Caco-2 (cell line): ENCODE results near the gene PRKG2. TPM values are rescaled to one million over a fixed set of nuclear protein-coding genes. Genes with fewer than 3 reads are reported as not detected.

Source experiments
- BruUV-seq: library from RNA; stranded (reverse); fragments of 400-500 nt; replicated peaks from 2 replicates; lab custom pipeline; 2021; lab: Mats Ljungman, UMichigan
- CTCF ChIA-PET: fragments of 300-600 bp; sonication (Branson Sonifier 250); formaldehyde crosslinking; loops from one replicate; lab custom pipeline; 2022; ENCODE audit warnings: antibody characterized with exemption; lab: Charles Lee
- POLR2A ChIA-PET: fragments of 300-600 bp; sonication (Branson Sonifier 250); formaldehyde crosslinking; loops from one replicate; lab custom pipeline; 2022; ENCODE audit warnings: antibody characterized with exemption; lab: Charles Lee
- DNase-seq, 2 experiments: peaks; one replicate each; pipeline versions ENCODE4 v3.0.0 to v3.0.0-alpha.2; 2020 to 2022
- H3K27me3 ChIP-seq: replicated peaks from 2 replicates; pipeline ENCODE4 v1.6.0; 2011; ENCODE audit warnings: low read length; ENCODE audit not compliant: control insufficient read depth, insufficient read depth
- H3K36me3 ChIP-seq: 2 replicates; pipeline ENCODE4 v1.5.1; 2011; ENCODE audit warnings: low read length; ENCODE audit not compliant: control insufficient read depth, insufficient read depth
- H3K4me1 ChIP-seq: fragments of 250-450 bp; sonication (Bioruptor Pico); 2 replicates; pipeline ENCODE4 v1.5.1; 2020; ENCODE audit warnings: mild to moderate bottlenecking
- H3K4me3 ChIP-seq: 2 replicates; pipeline ENCODE4 v1.5.1; 2011; ENCODE audit warnings: low read depth, mild to moderate bottlenecking, control low read depth, low read length
- H3K9me3 ChIP-seq: fragments of 250-450 bp; sonication (Bioruptor Pico); 2 replicates; pipeline ENCODE4 v1.5.1; 2020; ENCODE audit warnings: mild to moderate bottlenecking, moderate library complexity
- H3K27ac Mint-ChIP-seq: one replicate; pipeline ENCODE4 v1.8.0; 2022; ENCODE audit warnings: mixed read lengths; ENCODE audit not compliant: unreplicated experiment
- H3K27me3 Mint-ChIP-seq: one replicate; pipeline ENCODE4 v1.8.0; 2022; ENCODE audit warnings: mixed read lengths; ENCODE audit not compliant: insufficient read depth, unreplicated experiment
- H3K36me3 Mint-ChIP-seq: one replicate; pipeline ENCODE4 v1.8.0; 2022; ENCODE audit warnings: mild to moderate bottlenecking, mixed read lengths; ENCODE audit not compliant: insufficient read depth, unreplicated experiment
- H3K4me1 Mint-ChIP-seq: one replicate; pipeline ENCODE4 v1.8.0; 2022; ENCODE audit warnings: low read depth, mixed read lengths; ENCODE audit not compliant: unreplicated experiment
- H3K4me3 Mint-ChIP-seq: one replicate; pipeline ENCODE4 v1.8.0; 2022; ENCODE audit warnings: mild to moderate bottlenecking, moderate library complexity, mixed read lengths; ENCODE audit not compliant: unreplicated experiment
- H3K9me3 Mint-ChIP-seq: one replicate; pipeline ENCODE4 v1.8.0; 2022; ENCODE audit warnings: mixed read lengths; ENCODE audit not compliant: unreplicated experiment
- intact Hi-C: fragments of 100-400 bp; cut with micrococcal nuclease; formaldehyde crosslinking; loops from one replicate; pipeline ENCODE4 v1.10.0; 2022; ENCODE audit not compliant: unreplicated experiment
- total RNA-seq: library from RNA; stranded (reverse); gene quantifications from 2 replicates; pipeline ENCODE4 v1.2.3, GENCODE V29; 2022
- TF ChIP-seq, protein P1 (sequence below), 2 experiments: fragments of 200-600 bp in 1 of 2; IDR thresholded peaks; 1 replicate in 1 of 2; 2 replicates in 1 of 2; pipeline versions ENCODE4 v1.5.1 to v1.8.0; 2011 to 2022; ENCODE audit warnings: antibody characterized with exemption in 1 of 2, control low read depth in 1 of 2, inconsistent platforms in 1 of 2, low read depth in 1 of 2, low read length in 1 of 2, mild to moderate bottlenecking in 1 of 2, moderate library complexity in 1 of 2; ENCODE audit not compliant: insufficient read depth in 1 of 2, severe bottlenecking in 1 of 2, unreplicated experiment in 1 of 2

PRKG2 gene
- total RNA-seq, 1 experiment from 2014 or later: 5.6 TPM

DNA sequence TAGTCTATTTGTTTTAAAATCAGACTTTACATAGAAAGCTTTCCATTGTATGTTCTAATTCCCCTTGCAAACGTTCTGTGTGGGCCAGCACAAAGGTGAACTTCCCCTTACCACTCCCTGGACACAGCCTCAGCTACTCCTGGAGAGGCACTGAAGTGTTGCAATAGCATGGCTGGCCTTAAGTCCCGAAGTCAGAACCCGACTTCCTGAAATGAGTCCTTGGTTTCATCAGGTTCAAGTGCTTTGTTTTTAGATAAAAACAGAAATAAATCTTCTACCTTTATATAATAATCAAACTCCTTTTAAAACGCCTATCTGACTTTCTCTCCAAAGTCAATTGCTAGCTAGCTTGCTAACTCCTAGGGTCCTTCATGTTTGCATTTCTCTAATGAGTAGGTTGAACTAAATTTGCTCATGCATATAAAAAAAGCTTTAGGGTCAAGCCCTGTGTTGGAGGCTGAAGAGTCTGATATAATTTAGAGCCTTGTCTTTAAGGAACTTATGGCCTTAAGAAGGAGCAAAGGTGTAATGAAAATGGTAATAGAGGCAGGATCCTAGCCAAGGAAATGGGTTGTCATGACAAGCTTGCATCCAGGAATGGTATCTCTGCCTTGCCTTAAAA, 175.6 kb downstream of the PRKG2 start:
- H3K4me1 Mint-ChIP-seq: no peaks in the 10 kb centered on the region

DNA sequence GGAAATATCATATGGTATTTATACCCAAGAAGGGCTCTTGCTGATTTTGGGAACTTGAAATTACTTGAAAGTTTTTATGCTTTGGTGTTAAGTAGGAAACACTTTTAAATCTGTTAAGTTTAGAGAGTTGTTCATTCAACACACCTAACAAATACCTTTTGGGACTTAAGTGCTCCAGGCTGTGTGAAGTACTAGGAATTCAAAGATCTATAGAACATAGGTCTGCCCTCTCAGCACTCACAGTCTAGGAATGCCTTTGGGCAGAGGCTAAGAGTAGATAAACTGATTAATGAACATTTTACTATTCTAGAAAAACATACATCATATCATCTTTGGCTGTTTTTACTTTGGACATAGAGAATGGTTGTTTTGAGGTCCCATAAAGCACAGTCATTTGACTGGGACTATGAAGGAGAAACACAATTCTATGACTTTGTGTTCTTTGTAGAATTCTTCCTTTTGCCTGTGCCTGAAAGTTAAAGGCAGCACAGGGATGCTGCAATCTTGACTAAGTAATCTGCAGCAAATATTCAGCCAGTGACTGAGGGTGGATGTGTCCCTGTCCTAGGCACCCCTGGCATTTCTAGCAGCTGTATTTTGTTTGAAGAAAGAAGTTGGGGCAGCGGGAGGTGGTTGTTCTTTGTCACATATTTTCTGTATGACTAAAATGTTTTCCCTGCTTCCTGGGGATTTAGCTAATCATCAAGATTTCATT, 176.2 kb downstream of the PRKG2 start:
- Mint-ChIP-seq H3K27me3 (peaks cover 6% of the 10 kb centered on the region), H3K4me1 (no peaks in the 10 kb centered on the region), H3K27ac (no peak overlapping the region), H3K36me3 (no peaks in the 10 kb centered on the region), H3K4me3 (no peak overlapping the region), H3K9me3 (no peaks in the 10 kb centered on the region)
- TF ChIP-seq, protein P1, sequence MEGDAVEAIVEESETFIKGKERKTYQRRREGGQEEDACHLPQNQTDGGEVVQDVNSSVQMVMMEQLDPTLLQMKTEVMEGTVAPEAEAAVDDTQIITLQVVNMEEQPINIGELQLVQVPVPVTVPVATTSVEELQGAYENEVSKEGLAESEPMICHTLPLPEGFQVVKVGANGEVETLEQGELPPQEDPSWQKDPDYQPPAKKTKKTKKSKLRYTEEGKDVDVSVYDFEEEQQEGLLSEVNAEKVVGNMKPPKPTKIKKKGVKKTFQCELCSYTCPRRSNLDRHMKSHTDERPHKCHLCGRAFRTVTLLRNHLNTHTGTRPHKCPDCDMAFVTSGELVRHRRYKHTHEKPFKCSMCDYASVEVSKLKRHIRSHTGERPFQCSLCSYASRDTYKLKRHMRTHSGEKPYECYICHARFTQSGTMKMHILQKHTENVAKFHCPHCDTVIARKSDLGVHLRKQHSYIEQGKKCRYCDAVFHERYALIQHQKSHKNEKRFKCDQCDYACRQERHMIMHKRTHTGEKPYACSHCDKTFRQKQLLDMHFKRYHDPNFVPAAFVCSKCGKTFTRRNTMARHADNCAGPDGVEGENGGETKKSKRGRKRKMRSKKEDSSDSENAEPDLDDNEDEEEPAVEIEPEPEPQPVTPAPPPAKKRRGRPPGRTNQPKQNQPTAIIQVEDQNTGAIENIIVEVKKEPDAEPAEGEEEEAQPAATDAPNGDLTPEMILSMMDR (IDR thresholded peaks at IDR 0.05; ENCODE audit: insufficient read depth in 1 of 2, low read depth in 1 of 2, low read length in 1 of 2, severe bottlenecking in 1 of 2, unreplicated experiment in 1 of 2): no peak
- Histone ChIP-seq H3K4me1 (no peaks in the 10 kb centered on the region), H3K36me3 (no peaks in the 10 kb centered on the region), H3K4me3 (no peak overlapping the region), H3K27me3 (no peaks in the 10 kb centered on the region), H3K9me3 (no peaks in the 10 kb centered on the region)
- no peak for DNase-seq
- intact Hi-C loops: no loop called here
- ChIA-PET POLR2A (no interaction called here), CTCF (no interaction called here)
- BruUV-seq: no TSS peak

More for the DNA sequence above, 175.6 kb downstream of the PRKG2 start:
- POLR2A ChIA-PET: no interaction called here
- TF ChIP-seq, protein P1 (IDR thresholded peaks at IDR 0.05; ENCODE audit: insufficient read depth in 1 of 2, low read depth in 1 of 2, low read length in 1 of 2, severe bottlenecking in 1 of 2, unreplicated experiment in 1 of 2): no peak
- Mint-ChIP-seq H3K9me3 (no peaks in the 10 kb centered on the region), H3K4me3 (no peak overlapping the region), H3K36me3 (no peaks in the 10 kb centered on the region), H3K27ac (no peak overlapping the region), H3K27me3 (peaks cover 2% of the 10 kb centered on the region)
- DNase-seq: no peak
- no peaks in the 10 kb centered on the region for H3K9me3 ChIP-seq
- no TSS peak for BruUV-seq
- no peaks in the 10 kb centered on the region for H3K36me3 ChIP-seq
- no peaks in the 10 kb centered on the region for H3K27me3 ChIP-seq
- H3K4me3 ChIP-seq: no peak overlapping the region
- CTCF ChIA-PET: interaction anchor here (0.9 to 1.0 kb wide), 2 partner anchors 50 to 676 kb away, joined by 3 to 5 read pairs; no protein-coding TSS in a partner anchor
- intact Hi-C loops: no loop called here
- H3K4me1 ChIP-seq: no peaks in the 10 kb centered on the region

Other genes starting within 250 kb of the PRKG2 start
- gene BMP3, start 184.5 kb downstream of the PRKG2 start, total RNA-seq: not detected in 2 replicates